HEK293 (cell line): ENCODE measurements around the gene GNB4.

Source experiments
- CTCF ChIA-PET: fragments of 350-600 bp; formaldehyde crosslinking; extraction: SDS; loops from one replicate; lab custom pipeline; 2021; ENCODE audit warnings: antibody characterized with exemption; lab: Yijun Ruan, JAX
- POLR2A ChIA-PET: fragments of 300-600 bp; formaldehyde crosslinking; extraction: SDS; loops from one replicate; lab custom pipeline; 2020; ENCODE audit warnings: antibody characterized with exemption, inconsistent platforms; lab: Yijun Ruan, JAX
- H3K27ac ChIP-seq: fragments of 200-500 bp; sonication (Bioruptor generic); 2 replicates; pipeline ENCODE4 v1.5.1; 2014; ENCODE audit warnings: low read depth, low read length, control low read depth, inconsistent platforms; ENCODE audit errors: extremely low read depth
- H3K36me3 ChIP-seq, 2 experiments: fragments of 200-500 bp in 1 of 2; sonication (Bioruptor generic) in 1 of 2; 1 replicate in 1 of 2; 2 replicates in 1 of 2; pipeline ENCODE4 v1.5.1; 2014 to 2017; ENCODE audit warnings: inconsistent platforms in 2 of 2, low read length in 2 of 2; ENCODE audit not compliant: control insufficient read depth in 2 of 2, insufficient read depth in 1 of 2
- H3K4me1 ChIP-seq: fragments of 200-500 bp; sonication (Bioruptor generic); 2 replicates; pipeline ENCODE4 v1.5.1; 2014; ENCODE audit warnings: mild to moderate bottlenecking, low read length, inconsistent platforms; ENCODE audit not compliant: control insufficient read depth, insufficient read depth
- H3K4me3 ChIP-seq: 2 replicates; pipeline ENCODE4 v1.5.1; 2011; ENCODE audit warnings: low read depth, mild to moderate bottlenecking, control low read depth, low read length, moderate library complexity
- H3K9me3 ChIP-seq: fragments of 200-500 bp; sonication (Bioruptor generic); 2 replicates; pipeline ENCODE4 v1.5.1; 2014; ENCODE audit warnings: low read depth, low read length, inconsistent platforms; ENCODE audit not compliant: control insufficient read depth, insufficient read depth
- KLF8 ChIP-seq: fragments of 450-650 bp; formaldehyde crosslinking; IDR thresholded peaks from 2 replicates; pipeline ENCODE4 v1.5.1; 2016; ENCODE audit warnings: missing biosample characterization, missing genetic modification characterization
- SP3 ChIP-seq: fragments of 450-650 bp; formaldehyde crosslinking; IDR thresholded peaks from 2 replicates; pipeline ENCODE4 v1.5.1; 2016; ENCODE audit warnings: missing biosample characterization, missing genetic modification characterization
- TCF7L2 ChIP-seq: IDR thresholded peaks from 2 replicates; pipeline ENCODE4 v1.6.1; 2011; ENCODE audit warnings: low read depth, mild to moderate bottlenecking, inconsistent platforms, low read length, moderate library complexity, borderline replicate concordance
- ZBTB1 ChIP-seq: fragments of 450-650 bp; formaldehyde crosslinking; IDR thresholded peaks from 2 replicates; pipeline ENCODE4 v1.5.1; 2016; ENCODE audit warnings: missing biosample characterization, missing genetic modification characterization
- ZNF132 ChIP-seq: fragments of 450-650 bp; formaldehyde crosslinking; IDR thresholded peaks from 2 replicates; pipeline ENCODE4 v1.5.1; 2017; ENCODE audit warnings: missing biosample characterization, missing genetic modification characterization, borderline replicate concordance
- ZNF24 ChIP-seq: fragments of 450-650 bp; formaldehyde crosslinking; IDR thresholded peaks from 2 replicates; pipeline ENCODE4 v1.5.1; 2016; ENCODE audit warnings: missing biosample characterization, missing genetic modification characterization
- ZNF423 ChIP-seq: fragments of 450-650 bp; formaldehyde crosslinking; IDR thresholded peaks from 2 replicates; pipeline ENCODE4 v1.5.1; 2016; ENCODE audit warnings: missing biosample characterization, missing genetic modification characterization
- ZNF626 ChIP-seq: fragments of 450-650 bp; sonication (Bioruptor Pico); formaldehyde crosslinking; IDR thresholded peaks from 2 replicates; pipeline ENCODE4 v1.5.1; 2018; ENCODE audit warnings: missing biosample characterization, missing genetic modification characterization, inconsistent platforms
- ZNF76 ChIP-seq: fragments of 450-650 bp; formaldehyde crosslinking; IDR thresholded peaks from 2 replicates; pipeline ENCODE4; 2016; ENCODE audit warnings: low read depth, missing biosample characterization, missing genetic modification characterization, borderline replicate concordance
- ZSCAN30 ChIP-seq: fragments of 450-650 bp; IDR thresholded peaks from 2 replicates; pipeline ENCODE4 v1.5.1; 2018; ENCODE audit warnings: missing biosample characterization, mild to moderate bottlenecking, missing genetic modification characterization, moderate library complexity
- TF ChIP-seq, protein P1 (sequence below): fragments of 450-650 bp; formaldehyde crosslinking; IDR thresholded peaks from 2 replicates; pipeline ENCODE4 v1.5.1; 2017; ENCODE audit warnings: missing biosample characterization, missing genetic modification characterization
- TF ChIP-seq, protein P2 (sequence below): fragments of 450-650 bp; formaldehyde crosslinking; IDR thresholded peaks from 2 replicates; pipeline ENCODE4 v1.5.1; 2016; ENCODE audit warnings: missing biosample characterization, missing genetic modification characterization
- TF ChIP-seq, protein P3 (sequence below): fragments of 450-650 bp; formaldehyde crosslinking; IDR thresholded peaks from 2 replicates; pipeline ENCODE4 v1.5.1; 2016; ENCODE audit warnings: missing biosample characterization, missing genetic modification characterization
- TF ChIP-seq, protein P4 (sequence below): fragments of 450-650 bp; formaldehyde crosslinking; IDR thresholded peaks from 2 replicates; pipeline ENCODE4 v1.5.1; 2016; ENCODE audit warnings: missing biosample characterization, missing genetic modification characterization, borderline replicate concordance

GNB4 gene

DNA sequence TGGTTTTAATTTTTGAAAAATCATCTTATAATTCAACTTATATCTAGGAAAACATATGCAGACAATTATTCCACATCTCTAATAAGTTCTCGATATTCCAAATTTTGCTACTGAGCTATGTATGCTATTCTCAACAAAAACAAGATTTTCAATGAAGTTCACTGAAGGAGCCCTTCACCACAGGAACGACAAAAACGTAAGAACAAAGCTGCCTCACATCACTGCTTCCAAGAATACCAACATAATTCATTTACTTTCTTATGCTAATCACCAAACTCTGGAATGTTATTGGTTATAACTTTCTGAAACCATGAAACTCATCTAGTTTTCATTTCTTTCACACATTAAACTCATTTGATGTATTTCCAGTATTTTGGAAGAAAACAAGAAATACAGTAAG, 49.7 kb downstream of the GNB4 start:
- peaks cover 0 to 48% of the 10 kb centered on the region in 2 experiments; a peak in 2 of 3 replicates for H3K36me3 ChIP-seq

DNA sequence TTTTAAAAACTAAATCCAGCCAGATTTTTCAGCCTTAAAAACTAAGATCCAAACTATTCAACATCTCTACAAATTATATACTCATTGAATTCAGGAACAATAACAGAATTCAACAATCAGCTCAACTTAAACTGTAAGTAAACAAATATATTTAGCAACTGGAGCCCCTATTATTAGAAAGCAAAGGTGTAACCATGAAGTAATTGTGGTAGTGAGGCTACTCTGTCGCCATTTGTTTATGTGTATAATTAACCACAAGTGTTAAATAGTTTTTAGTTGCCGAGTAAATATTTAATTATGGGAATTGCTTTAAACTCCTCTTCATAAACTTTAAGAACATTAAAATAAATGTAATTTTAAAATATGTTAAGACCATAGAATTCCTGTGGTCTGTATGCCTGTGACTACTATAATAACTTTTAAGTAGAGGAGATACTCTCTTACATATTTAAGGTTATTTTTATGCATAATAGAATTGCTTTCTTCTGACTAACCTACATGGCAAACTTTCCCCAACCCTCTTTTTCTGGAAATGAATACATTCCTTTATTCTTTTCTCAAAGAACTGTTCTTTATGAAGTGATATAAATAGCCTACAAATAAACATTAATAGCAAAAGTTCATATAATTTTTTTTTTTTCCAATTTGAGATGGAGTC, 52.6 kb downstream of the GNB4 start:
- TF ChIP-seq ZBTB1 (tag by site-specific recombination) (no peak), ZNF132 (no peak), ZNF626 (tag by site-specific recombination) (no peak), KLF8 (tag by site-specific recombination) (no peak)
- TF ChIP-seq, protein P1, sequence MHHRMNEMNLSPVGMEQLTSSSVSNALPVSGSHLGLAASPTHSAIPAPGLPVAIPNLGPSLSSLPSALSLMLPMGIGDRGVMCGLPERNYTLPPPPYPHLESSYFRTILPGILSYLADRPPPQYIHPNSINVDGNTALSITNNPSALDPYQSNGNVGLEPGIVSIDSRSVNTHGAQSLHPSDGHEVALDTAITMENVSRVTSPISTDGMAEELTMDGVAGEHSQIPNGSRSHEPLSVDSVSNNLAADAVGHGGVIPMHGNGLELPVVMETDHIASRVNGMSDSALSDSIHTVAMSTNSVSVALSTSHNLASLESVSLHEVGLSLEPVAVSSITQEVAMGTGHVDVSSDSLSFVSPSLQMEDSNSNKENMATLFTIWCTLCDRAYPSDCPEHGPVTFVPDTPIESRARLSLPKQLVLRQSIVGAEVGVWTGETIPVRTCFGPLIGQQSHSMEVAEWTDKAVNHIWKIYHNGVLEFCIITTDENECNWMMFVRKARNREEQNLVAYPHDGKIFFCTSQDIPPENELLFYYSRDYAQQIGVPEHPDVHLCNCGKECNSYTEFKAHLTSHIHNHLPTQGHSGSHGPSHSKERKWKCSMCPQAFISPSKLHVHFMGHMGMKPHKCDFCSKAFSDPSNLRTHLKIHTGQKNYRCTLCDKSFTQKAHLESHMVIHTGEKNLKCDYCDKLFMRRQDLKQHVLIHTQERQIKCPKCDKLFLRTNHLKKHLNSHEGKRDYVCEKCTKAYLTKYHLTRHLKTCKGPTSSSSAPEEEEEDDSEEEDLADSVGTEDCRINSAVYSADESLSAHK (tag by site-specific recombination): no peak
- Histone ChIP-seq H3K4me3 (no peak overlapping the region), H3K9me3 (no peaks in the 10 kb centered on the region), H3K27ac (no peak overlapping the region), H3K4me1 (no peaks in the 10 kb centered on the region), H3K36me3 (peaks cover 0 to 39% of the 10 kb centered on the region in 2 experiments; a peak in 2 of 3 replicates)
- CTCF ChIA-PET: interaction anchor here (0.7 kb wide), 1 partner anchor 70 kb away, joined by 4 read pairs; no protein-coding TSS in a partner anchor
- POLR2A ChIA-PET: no interaction called here

More for the DNA sequence above, 49.7 kb downstream of the GNB4 start:
- CTCF ChIA-PET: no interaction called here
- no peak for TF ChIP-seq ZSCAN30 (tag by site-specific recombination)
- TF ChIP-seq, protein P2, sequence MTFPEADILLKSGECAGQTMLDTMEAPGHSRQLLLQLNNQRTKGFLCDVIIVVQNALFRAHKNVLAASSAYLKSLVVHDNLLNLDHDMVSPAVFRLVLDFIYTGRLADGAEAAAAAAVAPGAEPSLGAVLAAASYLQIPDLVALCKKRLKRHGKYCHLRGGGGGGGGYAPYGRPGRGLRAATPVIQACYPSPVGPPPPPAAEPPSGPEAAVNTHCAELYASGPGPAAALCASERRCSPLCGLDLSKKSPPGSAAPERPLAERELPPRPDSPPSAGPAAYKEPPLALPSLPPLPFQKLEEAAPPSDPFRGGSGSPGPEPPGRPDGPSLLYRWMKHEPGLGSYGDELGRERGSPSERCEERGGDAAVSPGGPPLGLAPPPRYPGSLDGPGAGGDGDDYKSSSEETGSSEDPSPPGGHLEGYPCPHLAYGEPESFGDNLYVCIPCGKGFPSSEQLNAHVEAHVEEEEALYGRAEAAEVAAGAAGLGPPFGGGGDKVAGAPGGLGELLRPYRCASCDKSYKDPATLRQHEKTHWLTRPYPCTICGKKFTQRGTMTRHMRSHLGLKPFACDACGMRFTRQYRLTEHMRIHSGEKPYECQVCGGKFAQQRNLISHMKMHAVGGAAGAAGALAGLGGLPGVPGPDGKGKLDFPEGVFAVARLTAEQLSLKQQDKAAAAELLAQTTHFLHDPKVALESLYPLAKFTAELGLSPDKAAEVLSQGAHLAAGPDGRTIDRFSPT (tag by site-specific recombination): no peak
- no peak for TF ChIP-seq ZNF24 (tag by site-specific recombination)
- no peak for TF ChIP-seq ZNF423
- TF ChIP-seq, protein P3, sequence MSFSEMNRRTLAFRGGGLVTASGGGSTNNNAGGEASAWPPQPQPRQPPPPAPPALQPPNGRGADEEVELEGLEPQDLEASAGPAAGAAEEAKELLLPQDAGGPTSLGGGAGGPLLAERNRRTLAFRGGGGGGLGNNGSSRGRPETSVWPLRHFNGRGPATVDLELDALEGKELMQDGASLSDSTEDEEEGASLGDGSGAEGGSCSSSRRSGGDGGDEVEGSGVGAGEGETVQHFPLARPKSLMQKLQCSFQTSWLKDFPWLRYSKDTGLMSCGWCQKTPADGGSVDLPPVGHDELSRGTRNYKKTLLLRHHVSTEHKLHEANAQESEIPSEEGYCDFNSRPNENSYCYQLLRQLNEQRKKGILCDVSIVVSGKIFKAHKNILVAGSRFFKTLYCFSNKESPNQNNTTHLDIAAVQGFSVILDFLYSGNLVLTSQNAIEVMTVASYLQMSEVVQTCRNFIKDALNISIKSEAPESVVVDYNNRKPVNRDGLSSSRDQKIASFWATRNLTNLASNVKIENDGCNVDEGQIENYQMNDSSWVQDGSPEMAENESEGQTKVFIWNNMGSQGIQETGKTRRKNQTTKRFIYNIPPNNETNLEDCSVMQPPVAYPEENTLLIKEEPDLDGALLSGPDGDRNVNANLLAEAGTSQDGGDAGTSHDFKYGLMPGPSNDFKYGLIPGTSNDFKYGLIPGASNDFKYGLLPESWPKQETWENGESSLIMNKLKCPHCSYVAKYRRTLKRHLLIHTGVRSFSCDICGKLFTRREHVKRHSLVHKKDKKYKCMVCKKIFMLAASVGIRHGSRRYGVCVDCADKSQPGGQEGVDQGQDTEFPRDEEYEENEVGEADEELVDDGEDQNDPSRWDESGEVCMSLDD: no peak
- no peak for TF ChIP-seq ZNF76 (tag by site-specific recombination)
- TF ChIP-seq SP3 (tag by site-specific recombination): no peak
- TF ChIP-seq TCF7L2: no peak
- TF ChIP-seq, protein P4, sequence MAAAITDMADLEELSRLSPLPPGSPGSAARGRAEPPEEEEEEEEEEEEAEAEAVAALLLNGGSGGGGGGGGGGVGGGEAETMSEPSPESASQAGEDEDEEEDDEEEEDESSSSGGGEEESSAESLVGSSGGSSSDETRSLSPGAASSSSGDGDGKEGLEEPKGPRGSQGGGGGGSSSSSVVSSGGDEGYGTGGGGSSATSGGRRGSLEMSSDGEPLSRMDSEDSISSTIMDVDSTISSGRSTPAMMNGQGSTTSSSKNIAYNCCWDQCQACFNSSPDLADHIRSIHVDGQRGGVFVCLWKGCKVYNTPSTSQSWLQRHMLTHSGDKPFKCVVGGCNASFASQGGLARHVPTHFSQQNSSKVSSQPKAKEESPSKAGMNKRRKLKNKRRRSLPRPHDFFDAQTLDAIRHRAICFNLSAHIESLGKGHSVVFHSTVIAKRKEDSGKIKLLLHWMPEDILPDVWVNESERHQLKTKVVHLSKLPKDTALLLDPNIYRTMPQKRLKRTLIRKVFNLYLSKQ: no peak
- H3K9me3 ChIP-seq: no peaks in the 10 kb centered on the region
- H3K4me1 ChIP-seq: no peaks in the 10 kb centered on the region
- POLR2A ChIA-PET: no interaction called here
- no peak overlapping the region for H3K4me3 ChIP-seq
- H3K27ac ChIP-seq: no peak overlapping the region
